ENCODE results near the gene EFCC1. TPM values are rescaled to one million over a fixed set of nuclear protein-coding genes. Genes with fewer than 3 reads are reported as not detected.
A peak's percentile ranks its signal among the peaks of the same experiment; 100 is the strongest.

Gene EFCC1
- polyA plus RNA-seq, 3 donors = 1.5 to 3.3 (median 2.7) TPM

- peak in 8 of 11 donors; percentile 75 to 84 (median 80) for DNase-seq (ENCODE audit: extremely low read depth in 1 of 11, low read depth in 9 of 11, low spot score in 4 of 11)
These were observed 7.5 kb upstream of the EFCC1 start, which contains the start of gene CFAP92 for GRCh38 chr3:128993461-128994172. CFAP92 (minus strand) TSS chr3:128994076; CDS start chr3:128993304, 772 bp downstream.

GRCh38 chr3:128994173-128994512 is 7.0 kb upstream of the EFCC1 start:
- no peak for DNase-seq (ENCODE audit: extremely low read depth in 1 of 11, low read depth in 9 of 11, low spot score in 4 of 11)

GRCh38 chr3:128994581-128995546 is 6.2 kb upstream of the EFCC1 start:
- no peak for DNase-seq (ENCODE audit: extremely low read depth in 1 of 11, low read depth in 9 of 11, low spot score in 4 of 11)

GRCh38 chr3:128995737-128996136 is 5.4 kb upstream of the EFCC1 start:
- no peak for DNase-seq (ENCODE audit: extremely low read depth in 1 of 11, low read depth in 9 of 11, low spot score in 4 of 11)

GRCh38 chr3:128996200-128996599 is 4.9 kb upstream of the EFCC1 start:
- DNase-seq (ENCODE audit: extremely low read depth in 1 of 11, low read depth in 9 of 11, low spot score in 4 of 11) = no peak

GRCh38 chr3:128996726-128997125 is 4.4 kb upstream of the EFCC1 start:
- DNase-seq (ENCODE audit: extremely low read depth in 1 of 11, low read depth in 9 of 11, low spot score in 4 of 11) = no peak

- no peak for DNase-seq (ENCODE audit: extremely low read depth in 1 of 11, low read depth in 9 of 11, low spot score in 4 of 11)
These were observed 3.5 kb upstream of the EFCC1 start for GRCh38 chr3:128997486-128998133.

GRCh38 chr3:128998561-128998960 is 2.5 kb upstream of the EFCC1 start:
- no peak for DNase-seq (ENCODE audit: extremely low read depth in 1 of 11, low read depth in 9 of 11, low spot score in 4 of 11)

- DNase-seq (ENCODE audit: extremely low read depth in 1 of 11, low read depth in 9 of 11, low spot score in 4 of 11) = no peak
These were observed 2.0 kb upstream of the EFCC1 start for GRCh38 chr3:128999102-128999501.

- no peak for DNase-seq (ENCODE audit: extremely low read depth in 1 of 11, low read depth in 9 of 11, low spot score in 4 of 11)
These were observed 383 bp upstream of the EFCC1 start for GRCh38 chr3:129000742-129001100.

GRCh38 chr3:129001806-129002572 is 885 bp downstream of the EFCC1 start:
- no peak for DNase-seq (ENCODE audit: extremely low read depth in 1 of 11, low read depth in 9 of 11, low spot score in 4 of 11)

- no peak for DNase-seq (ENCODE audit: extremely low read depth in 1 of 11, low read depth in 9 of 11, low spot score in 4 of 11)
These were observed 1.8 kb downstream of the EFCC1 start for GRCh38 chr3:129002573-129003569.

- DNase-seq (ENCODE audit: extremely low read depth in 1 of 11, low read depth in 9 of 11, low spot score in 4 of 11) = no peak
These were observed 2.5 kb downstream of the EFCC1 start for GRCh38 chr3:129003578-129004112.

GRCh38 chr3:129004639-129005295 is 3.7 kb downstream of the EFCC1 start:
- no peak for DNase-seq (ENCODE audit: extremely low read depth in 1 of 11, low read depth in 9 of 11, low spot score in 4 of 11)

- no peak for DNase-seq (ENCODE audit: extremely low read depth in 1 of 11, low read depth in 9 of 11, low spot score in 4 of 11)
These were observed 4.6 kb downstream of the EFCC1 start for GRCh38 chr3:129005526-129006303.

- no peak for DNase-seq (ENCODE audit: extremely low read depth in 1 of 11, low read depth in 9 of 11, low spot score in 4 of 11)
These were observed 5.8 kb downstream of the EFCC1 start for GRCh38 chr3:129006864-129007263.

All from renal cortex interstitium (tissue), 11 donors.